Neuronal stem cell (in vitro differentiated cells): ENCODE results near the gene RPS28.
A peak's percentile ranks its signal among the peaks of the same experiment; 100 is the strongest.
"Not testable (repeated sequence)": the region's sequence is repeated elsewhere in the genome, so short reads cannot be mapped to it uniquely, and the experiment has no call there.

Experiments
- DNase-seq: peaks from one replicate; pipeline ENCODE4 v3.0.0-alpha.2; 2013; ENCODE audit warnings: low spot score
- H2AFZ ChIP-seq: one replicate; pipeline ENCODE4 v1.6.1; 2013; ENCODE audit warnings: mild to moderate bottlenecking, low read length, inconsistent platforms
- H2AK5ac ChIP-seq: 2 replicates; pipeline ENCODE4 v1.6.1; 2013; ENCODE audit warnings: low read depth, mild to moderate bottlenecking, inconsistent platforms, low read length, moderate library complexity, mixed read lengths
- H2BK120ac ChIP-seq: 2 replicates; pipeline ENCODE4 v1.6.1; 2013; ENCODE audit warnings: low read depth, mild to moderate bottlenecking, inconsistent platforms, low read length, moderate library complexity, mixed read lengths
- H2BK12ac ChIP-seq: one replicate; pipeline ENCODE4 v1.6.1; 2013; ENCODE audit warnings: low read length, inconsistent platforms
- H2BK15ac ChIP-seq: 2 replicates; pipeline ENCODE4 v1.6.1; 2013; ENCODE audit warnings: mild to moderate bottlenecking, low read length, inconsistent platforms, mixed read lengths
- H2BK5ac ChIP-seq: one replicate; pipeline ENCODE4 v1.6.1; 2013; ENCODE audit warnings: inconsistent platforms, mild to moderate bottlenecking, low read length, moderate library complexity
- H3K14ac ChIP-seq: one replicate; pipeline ENCODE4 v1.6.1; 2013; ENCODE audit warnings: low read length, inconsistent platforms
- H3K18ac ChIP-seq: 2 replicates; pipeline ENCODE4 v1.6.1; 2013; ENCODE audit warnings: low read length, inconsistent platforms
- H3K23ac ChIP-seq: 2 replicates; pipeline ENCODE4 v1.6.1; 2013; ENCODE audit warnings: low read depth, mild to moderate bottlenecking, mixed read lengths, low read length, inconsistent platforms; ENCODE audit not compliant: poor library complexity
- H3K27ac ChIP-seq: replicated peaks from 3 replicates; pipeline ENCODE4 v1.5.1; 2013; ENCODE audit warnings: low read length, inconsistent platforms
- H3K27me3 ChIP-seq, 3 experiments: 2 replicates each; pipeline ENCODE4 v1.6.1; 2013; ENCODE audit warnings: low read length in 3 of 3, mild to moderate bottlenecking in 2 of 3, inconsistent platforms in 1 of 3, low read depth in 1 of 3, mixed read lengths in 1 of 3, moderate library complexity in 1 of 3; ENCODE audit not compliant: control insufficient read depth in 3 of 3, insufficient read depth in 3 of 3
- H3K36me3 ChIP-seq, 2 donors: replicated peaks in 1 of 2; 2 replicates each; pipeline ENCODE4 v1.6.1; 2013; ENCODE audit warnings: low read length in 2 of 2; ENCODE audit not compliant: control insufficient read depth in 2 of 2, insufficient read depth in 2 of 2
- H3K4ac ChIP-seq: 2 replicates; pipeline ENCODE4 v1.6.1; 2013; ENCODE audit warnings: inconsistent platforms, mild to moderate bottlenecking, low read length, moderate library complexity
- H3K4me1 ChIP-seq, 2 donors: 1 replicate in 1 of 2; 2 replicates in 1 of 2; pipeline ENCODE4 v1.6.1; 2013; ENCODE audit warnings: low read length in 2 of 2, low read depth in 1 of 2; ENCODE audit not compliant: control insufficient read depth in 2 of 2, insufficient read depth in 1 of 2
- H3K4me2 ChIP-seq: one replicate; pipeline ENCODE4 v1.6.1; 2013; ENCODE audit warnings: mild to moderate bottlenecking, low read length, inconsistent platforms; ENCODE audit not compliant: insufficient read depth, poor library complexity, severe bottlenecking
- H3K4me3 ChIP-seq, 2 donors: 2 replicates each; pipeline ENCODE4 v1.5.1; 2013; ENCODE audit warnings: low read length in 2 of 2, mild to moderate bottlenecking in 2 of 2, inconsistent platforms in 1 of 2, moderate library complexity in 1 of 2
- H3K79me1 ChIP-seq: one replicate; pipeline ENCODE4 v1.6.1; 2013; ENCODE audit warnings: low read depth, mild to moderate bottlenecking, inconsistent platforms, low read length, moderate library complexity
- H3K9ac ChIP-seq: one replicate; pipeline ENCODE4 v1.6.1; 2013; ENCODE audit warnings: mild to moderate bottlenecking, low read depth, low read length, inconsistent platforms; ENCODE audit not compliant: poor library complexity
- H3K9me3 ChIP-seq, 2 donors: replicated peaks in 1 of 2; 2 replicates each; pipeline versions ENCODE3 to v1.6.1; 2013; ENCODE audit warnings: low read length in 2 of 2, mild to moderate bottlenecking in 2 of 2, inconsistent platforms in 1 of 2, low read depth in 1 of 2, mixed read lengths in 1 of 2, moderate library complexity in 1 of 2; ENCODE audit not compliant: control insufficient read depth in 2 of 2, insufficient read depth in 1 of 2
- H4K8ac ChIP-seq: one replicate; pipeline ENCODE4 v1.6.1; 2013; ENCODE audit warnings: low read depth, mild to moderate bottlenecking, inconsistent platforms, low read length, moderate library complexity
- H4K91ac ChIP-seq: one replicate; pipeline ENCODE4 v1.6.1; 2013; ENCODE audit warnings: low read length, low read depth, mild to moderate bottlenecking, inconsistent platforms; ENCODE audit not compliant: poor library complexity
- WGBS, 2 donors: extraction: QIAGEN DNeasy Blood & Tissue Kit; methylation state at CpG; one replicate each; pipeline ENCODE4 v1.1.7; 2013; ENCODE audit warnings: missing lambda C conversion rate in 2 of 2, mixed read lengths in 1 of 2; ENCODE audit not compliant: insufficient read length in 2 of 2, insufficient replicate concordance in 1 of 2; ENCODE audit errors: extremely low coverage in 2 of 2; 5-methylcytosine and 5-hydroxymethylcytosine counted together

The RPS28 gene

DNA sequence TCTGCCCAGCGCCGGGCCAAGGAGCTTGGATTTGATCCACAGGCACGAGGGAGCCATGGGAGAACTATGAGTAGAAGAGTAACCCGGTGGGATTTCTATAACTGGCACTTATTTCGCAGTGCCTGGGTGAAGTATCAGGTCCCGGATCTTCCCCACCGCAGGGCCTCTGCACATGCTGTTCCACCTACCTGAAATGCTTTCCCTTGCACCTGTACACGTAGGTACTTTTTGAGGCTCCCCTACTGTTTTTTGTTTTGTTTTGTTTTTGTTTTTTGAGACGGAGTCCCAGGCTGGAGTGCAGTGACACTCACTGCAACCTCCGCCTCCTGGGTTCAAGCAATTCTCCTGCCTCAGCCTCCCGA lies 22.2 kb downstream of the RPS28 start:
- no peak for DNase-seq
- no peak overlapping the region for H3K4ac ChIP-seq
- no peak overlapping the region for H2AK5ac ChIP-seq
- H3K14ac ChIP-seq = no peak overlapping the region
- H2BK12ac ChIP-seq = no peak overlapping the region
- H3K23ac ChIP-seq = no peak overlapping the region
- H4K8ac ChIP-seq = no peak overlapping the region
- H4K91ac ChIP-seq = no peak overlapping the region
- H3K4me1 ChIP-seq = peaks cover 4 to 6% of the 10 kb centered on the region in 2 donors
- peak overlapping the region; percentile 86 for H2AFZ ChIP-seq
- H3K9me3 ChIP-seq = no peaks in the 10 kb centered on the region
- H2BK15ac ChIP-seq = no peak overlapping the region
- no peak overlapping the region for H3K9ac ChIP-seq
- peak overlapping the region; percentile 25 for H3K4me2 ChIP-seq
- H3K27me3 ChIP-seq = peaks cover 5 to 40% (median 29%) of the 10 kb centered on the region in 3 experiments
- no peaks in the 10 kb centered on the region for H3K79me1 ChIP-seq
- no peaks in the 10 kb centered on the region for H3K36me3 ChIP-seq
- WGBS, 2 donors = no CpG with 5 or more reads among the region's 11 CpGs
- no peak overlapping the region for H3K27ac ChIP-seq
- no peak overlapping the region for H3K4me3 ChIP-seq
- no peak overlapping the region for H3K18ac ChIP-seq
- no peak overlapping the region for H2BK120ac ChIP-seq
- H2BK5ac ChIP-seq = no peak overlapping the region

DNA sequence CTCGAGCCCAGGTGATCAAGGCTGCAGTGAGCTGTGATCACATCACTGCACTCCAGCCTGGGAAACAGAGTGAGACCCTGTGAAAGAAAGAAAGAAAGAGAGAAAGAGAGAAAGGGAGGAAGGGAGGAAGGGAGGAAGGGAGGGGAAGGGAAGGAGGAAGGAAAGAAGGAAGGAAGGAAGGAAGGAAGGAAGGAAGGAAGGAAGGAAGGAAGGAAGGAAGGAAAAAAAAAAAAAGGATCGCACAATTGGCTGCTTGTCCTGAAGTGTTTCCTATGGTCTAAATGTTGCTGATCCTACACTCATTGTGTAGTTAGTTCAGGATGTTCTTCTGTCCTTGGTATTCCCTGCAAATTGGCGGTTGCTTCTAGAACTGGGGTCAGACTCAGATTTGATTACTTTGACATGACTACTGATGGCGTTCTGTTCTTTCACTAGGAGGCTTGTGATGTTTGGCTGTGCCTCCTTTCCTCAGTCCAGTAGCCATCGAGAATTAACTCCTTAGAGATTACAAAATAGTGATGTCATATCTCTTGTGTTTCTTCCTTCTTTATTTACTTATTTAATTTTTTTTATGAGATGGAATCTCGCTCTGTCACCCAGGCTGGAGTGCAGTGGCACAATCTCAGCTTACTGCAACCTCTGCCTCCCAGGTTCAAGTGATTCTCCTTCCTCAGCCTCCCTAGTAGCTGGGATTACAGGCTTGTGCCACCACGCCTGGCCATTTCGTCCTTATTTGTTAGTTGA lies 28.5 kb downstream of the RPS28 start:
- not testable (repeated sequence) for H2BK120ac ChIP-seq, H4K91ac ChIP-seq, H3K14ac ChIP-seq, H3K4me2 ChIP-seq, H3K79me1 ChIP-seq, H3K23ac ChIP-seq, H3K36me3 ChIP-seq, H3K9ac ChIP-seq, H3K4me1 ChIP-seq, H3K27ac ChIP-seq, H2AK5ac ChIP-seq, DNase-seq, H3K27me3 ChIP-seq, H3K4me3 ChIP-seq, H2BK12ac ChIP-seq, H3K9me3 ChIP-seq, H2BK5ac ChIP-seq, H2AFZ ChIP-seq, H4K8ac ChIP-seq, H2BK15ac ChIP-seq, H3K4ac ChIP-seq, H3K18ac ChIP-seq
- WGBS, 2 donors = no CpG with 5 or more reads among the region's 8 CpGs

DNA sequence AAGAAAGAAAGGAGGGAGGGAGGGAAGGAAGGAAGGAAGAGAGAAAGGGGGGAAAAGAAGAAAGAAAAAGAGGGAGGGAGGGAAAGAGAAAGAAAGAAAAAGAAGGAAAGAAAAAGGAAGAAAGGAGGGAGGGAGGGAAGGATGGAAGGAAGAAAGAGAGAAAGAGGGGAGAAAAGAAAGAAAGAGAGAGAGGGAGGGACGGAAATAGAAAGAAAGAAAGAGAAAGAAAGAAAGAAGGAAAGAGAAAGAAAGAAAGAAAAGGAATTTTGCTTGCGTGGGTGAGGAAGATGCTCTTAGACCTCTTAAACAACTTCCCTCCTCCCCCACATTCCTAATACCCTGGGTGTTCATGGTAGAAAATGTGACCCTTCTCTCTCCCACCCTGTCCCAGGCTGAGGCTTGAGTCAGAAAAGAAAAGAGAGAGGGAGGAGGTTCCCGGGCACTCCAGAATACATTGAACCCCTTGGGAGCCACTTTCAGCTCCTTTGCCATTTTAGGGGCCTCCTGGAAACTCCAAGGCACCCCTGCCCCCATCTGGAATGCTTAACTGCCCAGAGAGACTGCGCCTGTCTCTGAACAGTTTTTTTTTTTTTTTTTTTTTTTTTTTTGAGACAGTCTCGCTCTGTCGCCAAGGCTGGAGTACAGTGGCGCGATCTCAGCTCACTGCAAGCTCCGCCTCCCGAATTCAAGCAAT lies 31.0 kb downstream of the RPS28 start:
- Histone ChIP-seq H3K9me3 (peaks cover 0 to 3% of the 10 kb centered on the region in 2 donors), H3K27me3 (no peaks in the 10 kb centered on the region), H3K79me1 (peaks cover 2% of the 10 kb centered on the region), H2AFZ (peak overlapping the region; percentile 75), H3K23ac (no peak overlapping the region), H3K27ac (peak overlapping the region; percentile 66), H4K91ac (no peak overlapping the region), H3K4me3 (no peak overlapping the region), H2BK15ac (no peak overlapping the region), H4K8ac (no peak overlapping the region), H3K9ac (no peak overlapping the region), H3K36me3 (no peaks in the 10 kb centered on the region), H2BK12ac (no peak overlapping the region), H2AK5ac (no peak overlapping the region), H2BK5ac (no peak overlapping the region), H3K4ac (no peak overlapping the region), H3K4me1 (peaks cover 0 to 9% of the 10 kb centered on the region in 2 donors), H3K4me2 (peak overlapping the region; percentile 26), H3K18ac (no peak overlapping the region), H3K14ac (no peak overlapping the region), H2BK120ac (no peak overlapping the region)
- 67% methylated on average over 1 of the region's 10 CpGs; no CpG with 5 or more reads in 1 of the 2 donors for WGBS, 2 donors
- no peak for DNase-seq

DNA sequence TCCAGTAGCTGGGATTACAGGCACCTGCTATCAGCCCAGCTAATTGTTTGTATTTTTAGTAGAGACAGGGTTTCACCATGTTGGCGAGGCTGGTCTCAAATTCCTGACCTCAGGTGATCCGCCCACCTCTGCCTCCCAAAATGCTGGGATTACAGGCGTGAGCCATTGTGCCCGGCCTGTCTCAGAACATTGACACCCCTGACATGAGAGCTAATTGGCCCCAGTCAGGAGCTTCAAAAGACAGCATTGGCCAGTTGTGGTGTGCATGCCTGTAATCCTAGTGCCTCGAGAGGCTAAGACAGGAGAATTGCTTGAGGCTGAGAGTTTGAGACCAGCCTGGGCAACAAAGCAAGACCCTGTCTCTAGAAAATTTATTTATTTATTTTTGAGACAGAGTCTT lies 31.5 kb downstream of the RPS28 start:
- H3K9me3 ChIP-seq, H3K79me1 ChIP-seq, H3K14ac ChIP-seq, H2AK5ac ChIP-seq, H4K8ac ChIP-seq, H3K23ac ChIP-seq, H2BK12ac ChIP-seq, H3K36me3 ChIP-seq, H2BK5ac ChIP-seq, H3K18ac ChIP-seq, H2BK120ac ChIP-seq, H3K4me1 ChIP-seq, H3K4me3 ChIP-seq, DNase-seq, H4K91ac ChIP-seq, H3K27me3 ChIP-seq, H3K9ac ChIP-seq, H2BK15ac ChIP-seq, H3K4me2 ChIP-seq, H3K4ac ChIP-seq: not testable (repeated sequence)
- Histone ChIP-seq H2AFZ (peak overlapping the region; percentile 75), H3K27ac (peak overlapping the region; percentile 66)
- WGBS, 2 donors = no CpG with 5 or more reads among the region's 5 CpGs
